HepG2 (cell line): ENCODE data around the gene ZNF77. TPM values are rescaled to one million over a fixed set of nuclear protein-coding genes. Genes with fewer than 3 reads are reported as not detected.
A peak's percentile ranks its signal among the peaks of the same experiment; 100 is the strongest.

ENCODE experiments used
- AFF4 ChIP-seq: sonication (generic); formaldehyde crosslinking; IDR thresholded peaks from 2 replicates; pipeline ENCODE4 v1.4.0; 2020; ENCODE audit warnings: missing genetic modification reagents
- BHLHE40 ChIP-seq: IDR thresholded peaks from 2 replicates; pipeline ENCODE4 v1.6.1; 2011; ENCODE audit warnings: low read length, improper control_type of control experiment
- CERS6 ChIP-seq: sonication (generic); formaldehyde crosslinking; IDR thresholded peaks from 2 replicates; pipeline ENCODE4 v1.5.0; 2020; ENCODE audit warnings: missing genetic modification reagents
- GABPB1 ChIP-seq: IDR thresholded peaks from 2 replicates; pipeline ENCODE4 v1.6.1; 2016; ENCODE audit warnings: mild to moderate bottlenecking, missing genetic modification reagents, moderate library complexity, missing compliant biosample characterization
- MAFF ChIP-seq: IDR thresholded peaks from 2 replicates; pipeline ENCODE4 v1.6.1; 2011; ENCODE audit warnings: low read depth, low read length, improper control_type of control experiment
- PHF21A ChIP-seq: sonication (generic); formaldehyde crosslinking; IDR thresholded peaks from 2 replicates; pipeline ENCODE4 v1.5.0; 2020; ENCODE audit warnings: mild to moderate bottlenecking, missing genetic modification reagents
- SNRNP70 ChIP-seq: fragments of 200-400 bp; formaldehyde crosslinking; IDR thresholded peaks from 2 replicates; pipeline ENCODE4 v1.6.1; 2017; ENCODE audit warnings: mild to moderate bottlenecking, low read depth, low read length, moderate library complexity
- TCF7 ChIP-seq: sonication (generic); IDR thresholded peaks from 2 replicates; pipeline ENCODE4 v1.6.1; 2016; ENCODE audit warnings: antibody characterized with exemption, low read depth
- TERF1 ChIP-seq: sonication (generic); formaldehyde crosslinking; IDR thresholded peaks from 2 replicates; pipeline ENCODE4 v1.8.0; 2022; ENCODE audit warnings: mild to moderate bottlenecking, missing genetic modification reagents, moderate library complexity
- ZBED4 ChIP-seq: sonication (generic); formaldehyde crosslinking; IDR thresholded peaks from 2 replicates; pipeline ENCODE4 v1.4.0; 2020; ENCODE audit warnings: missing genetic modification reagents, borderline replicate concordance
- ZBTB25 ChIP-seq: IDR thresholded peaks from 2 replicates; pipeline ENCODE4 v1.6.1; 2018; ENCODE audit warnings: missing genetic modification reagents
- ZFP36 ChIP-seq: fragments of 150-350 bp; IDR thresholded peaks from 2 replicates; pipeline ENCODE4 v1.6.1; 2018; ENCODE audit warnings: borderline replicate concordance, low read length, low read depth; ENCODE audit not compliant: partially characterized antibody
- ZNF274 ChIP-seq: sonication (generic); formaldehyde crosslinking; IDR thresholded peaks from 2 replicates; pipeline ENCODE4 v1.5.1; 2020; ENCODE audit warnings: mild to moderate bottlenecking, missing genetic modification reagents
- ZNF496 ChIP-seq: sonication (generic); formaldehyde crosslinking; IDR thresholded peaks from 2 replicates; pipeline ENCODE4 v1.8.1; 2023; ENCODE audit warnings: mild to moderate bottlenecking, moderate library complexity, missing genetic modification reagents; ENCODE audit not compliant: insufficient replicate concordance
- ZNF598 ChIP-seq: sonication (generic); formaldehyde crosslinking; IDR thresholded peaks from 2 replicates; pipeline ENCODE4 v1.5.1; 2020; ENCODE audit warnings: mild to moderate bottlenecking, missing genetic modification reagents, borderline replicate concordance
- polyA plus RNA-seq, 8 experiments: library from polyadenylated mRNA; depleted of rRNA in 3 of 8; stranded (reverse) in 7 of 8; unstranded in 1 of 8; fragments of >200 nt; fragmentation: Illumina TruSeq in 4 of 8; extraction: Trizol in 4 of 8; gene quantifications; 2 replicates each; pipeline versions ENCODE4 v1.2.1 to v1.2.3, GENCODE V29; 2011 to 2016; ENCODE audit warnings: low read depth in 4 of 8, missing spikeins in 1 of 8, mixed read lengths in 1 of 8; ENCODE audit not compliant: insufficient read depth in 1 of 8
- total RNA-seq, 5 experiments: library from RNA; depleted of rRNA; stranded (reverse); fragments of >200 nt; fragmentation: Illumina TruSeq; extraction: Trizol; gene quantifications; 2 replicates each; pipeline ENCODE4 v1.2.3, GENCODE V29; 2016; ENCODE audit warnings: low read depth in 1 of 5

The ZNF77 gene
- total and polyA plus RNA-seq, 2 of the 13 experiments (the other 11 are each of a cell fraction or from before 2014, with no cell fraction given): 7.1 to 11.5 TPM

- TF ChIP-seq ZBTB25 (CRISPR knock-in tag) (no peak), ZBED4 (CRISPR knock-in tag) (peak; percentile 18; the same call in 1 of the 2 replicates), CERS6 (CRISPR knock-in tag) (no peak), MAFF (no peak), TERF1 (CRISPR knock-in tag) (0 out of 2 replicates have a peak, but pooled peaks have one; percentile 64), ZNF274 (peak; percentile 56; the same call in 1 of the 2 replicates), BHLHE40 (peak; percentile 82), ZFP36 (no peak), SNRNP70 (no peak), PHF21A (CRISPR knock-in tag) (peak; percentile 47; the same call in 1 of the 2 replicates), ZNF598 (CRISPR knock-in tag) (peak; percentile 72; the same call in 1 of the 2 replicates), GABPB1 (peak; percentile 73), AFF4 (CRISPR knock-in tag) (no peak), ZNF496 (no peak), TCF7 (no peak)
These were observed 44.2 kb downstream of the ZNF77 start, which contains the start of gene ZNF57 (continued) for GRCh38 chr19:2900296-2901252.
